ENCODE data around the gene GFPT2. TPM values are rescaled to one million over a fixed set of nuclear protein-coding genes. Genes with fewer than 3 reads are reported as not detected.

Gene GFPT2
- total and polyA plus RNA-seq, 10 of the 15 experiments (the other 5 are each of a cell fraction or from before 2014, with no cell fraction given) = 0.05 to 0.33 (median 0.11) TPM; not detected in 4

GRCh38 chr5:180367300-180367699 is 14.2 kb upstream of the GFPT2 start:
- BruUV-seq (replicated peaks) = no TSS peak
- in situ Hi-C loops (cut with MboI) = no loop called here

More at GRCh38 chr5:180367300-180367699, 14.2 kb upstream of the GFPT2 start:
- H4K20me1 ChIP-seq (ENCODE audit: control insufficient read depth, insufficient read depth) = no peaks in the 10 kb centered on the region
- CTCF ChIA-PET = no interaction called here
- ATAC-seq (peak; percentile 43; the same call in 2 of the 3 replicates), FAIRE-seq (no peak), DNase-seq (ENCODE audit: low read depth, low spot score) (no peak)
- no peaks in the 10 kb centered on the region for H3K79me2 ChIP-seq (ENCODE audit: control insufficient read depth, insufficient read depth, low read length)
- no peak overlapping the region for H3K4me3 ChIP-seq
- RAD21 ChIA-PET (ENCODE audit: unreplicated experiment) = no interaction called here
- H3K9ac ChIP-seq (ENCODE audit: control insufficient read depth, insufficient read depth, low read length) = no peak overlapping the region
- POLR2A ChIA-PET = no interaction called here
- H3K4me2 ChIP-seq (ENCODE audit: control insufficient read depth, insufficient read depth) = no peak overlapping the region
- no peak overlapping the region for H2AFZ ChIP-seq (ENCODE audit: control insufficient read depth, low read depth, low read length)
- no peak overlapping the region for H3K27ac ChIP-seq (ENCODE audit: control insufficient read depth, insufficient read depth)
- no peaks in the 10 kb centered on the region for H3K9me3 ChIP-seq (replicated peaks; ENCODE audit: control insufficient read depth, insufficient read depth, low read length)
- intact Hi-C loops (cut with micrococcal nuclease; ENCODE audit: unreplicated experiment) = no loop called here
- H3K27me3 ChIP-seq (replicated peaks in 1 of 2; ENCODE audit: control insufficient read depth in 2 of 2, insufficient read depth in 2 of 2, low read length in 1 of 2) = no peaks in the 10 kb centered on the region; a peak in 1 of 4 replicates
- H3K4me1 ChIP-seq (ENCODE audit: control insufficient read depth, insufficient read depth, low read length) = no peaks in the 10 kb centered on the region
- SMC1A ChIA-PET (ENCODE audit: uncharacterized antibody, unreplicated experiment) = no interaction called here
- peak; percentile 86 for TF ChIP-seq RUNX3 (IDR thresholded peaks at IDR 0.05; ENCODE audit: low read length)
- TF ChIP-seq GABPA (IDR thresholded peaks at IDR 0.05; ENCODE audit: low read depth) = no peak
- TF ChIP-seq BHLHE40 (IDR thresholded peaks at IDR 0.05; ENCODE audit: borderline replicate concordance in 1 of 2, low read depth in 2 of 2, low read length in 1 of 2) = no peak
- TF ChIP-seq CBFB (IDR thresholded peaks at IDR 0.05; ENCODE audit: low read depth) = 0 out of 2 replicates have a peak, but pooled peaks have one; percentile 24
- peak; percentile 48; the same call in 1 of the 2 replicates for TF ChIP-seq JUNB (IDR thresholded peaks at IDR 0.05)
- no peak for TF ChIP-seq MEF2A (IDR thresholded peaks at IDR 0.05; ENCODE audit: insufficient read depth, low read depth, low read length)
- TF ChIP-seq CUX1 (IDR thresholded peaks at IDR 0.05; ENCODE audit: insufficient replicate concordance, low read depth, low read length) = no peak
- TF ChIP-seq STAT1 (conservative IDR thresholded peaks at IDR 0.05) = no peak
- no peak for TF ChIP-seq SMC3 (IDR thresholded peaks at IDR 0.05; ENCODE audit: borderline replicate concordance, low read length)
- no peak for TF ChIP-seq PAX8 (IDR thresholded peaks at IDR 0.05)
- 0 out of 2 replicates have a peak, but pooled peaks have one; percentile 8 for TF ChIP-seq BCL11A (IDR thresholded peaks at IDR 0.05; ENCODE audit: low read depth, low read length)
- peak; percentile 42; the same call in 1 of the 2 replicates for TF ChIP-seq IRF4 (IDR thresholded peaks at IDR 0.05; ENCODE audit: low read depth, low read length)
- H3K36me3 ChIP-seq (ENCODE audit: control insufficient read depth in 2 of 2, insufficient read depth in 2 of 2, low read length in 1 of 2) = no peaks in the 10 kb centered on the region
- WGBS (ENCODE audit: insufficient coverage, insufficient replicate concordance, low lambda C conversion rate, missing lambda C conversion rate) = 16% methylated on average over 8 of the region's 8 CpGs

Measured in GM12878 (cell line).